Activated naive CD4-positive, alpha-beta T cell (primary cell): ENCODE results near the gene SND1.

Source experiments
- DNase-seq, 4 experiments: peaks; one replicate each; lab custom pipeline; 2025; lab: John Stamatoyannopoulos, UW

Gene SND1

GRCh38 chr7:127766831-127767459 lies 115.0 kb downstream of the SND1 start:
- DNase-seq, result no peak

DNA sequence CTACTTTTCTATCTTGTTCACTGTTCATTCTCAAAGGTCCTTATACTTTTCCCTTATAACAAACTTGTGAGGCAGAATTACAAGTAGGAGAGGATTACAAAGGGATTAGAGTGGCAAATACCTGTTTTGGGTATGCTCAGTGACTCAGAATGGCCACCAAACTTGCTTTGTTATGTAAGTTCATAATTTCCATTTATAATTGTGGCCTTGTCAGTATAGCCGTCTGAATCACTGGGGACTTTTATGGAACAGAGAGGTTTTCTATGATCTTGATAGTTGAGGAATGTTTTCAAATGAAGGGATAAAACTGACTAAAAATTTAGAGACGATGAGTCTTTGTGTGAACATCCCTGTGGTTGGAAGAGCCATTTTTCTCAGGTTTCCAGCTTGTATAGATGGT lies 116.2 kb downstream of the SND1 start:
- DNase-seq, result no peak

DNA sequence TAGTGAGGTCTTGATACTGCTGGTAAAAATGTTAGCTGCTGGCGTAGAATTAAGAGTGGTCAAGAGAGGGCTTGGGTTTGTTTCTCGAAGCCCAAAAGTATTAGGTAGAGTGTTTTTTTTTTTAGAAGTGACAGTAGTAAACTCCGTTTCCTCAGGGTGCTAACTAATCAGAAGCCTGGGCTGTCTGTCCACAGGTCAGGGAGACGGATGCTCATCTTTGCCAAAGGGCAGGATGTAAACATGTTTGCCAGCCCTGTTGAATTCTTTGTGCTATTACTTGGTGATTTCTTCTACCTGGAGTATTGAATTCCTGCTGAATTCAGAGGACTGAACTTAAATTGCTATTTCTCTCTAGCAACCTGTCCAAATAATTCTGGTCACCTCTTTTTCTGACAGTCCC lies 117.1 kb downstream of the SND1 start:
- no peak for DNase-seq

- DNase-seq, result no peak
These were observed 117.9 kb downstream of the SND1 start for GRCh38 chr7:127769696-127770400.

DNA sequence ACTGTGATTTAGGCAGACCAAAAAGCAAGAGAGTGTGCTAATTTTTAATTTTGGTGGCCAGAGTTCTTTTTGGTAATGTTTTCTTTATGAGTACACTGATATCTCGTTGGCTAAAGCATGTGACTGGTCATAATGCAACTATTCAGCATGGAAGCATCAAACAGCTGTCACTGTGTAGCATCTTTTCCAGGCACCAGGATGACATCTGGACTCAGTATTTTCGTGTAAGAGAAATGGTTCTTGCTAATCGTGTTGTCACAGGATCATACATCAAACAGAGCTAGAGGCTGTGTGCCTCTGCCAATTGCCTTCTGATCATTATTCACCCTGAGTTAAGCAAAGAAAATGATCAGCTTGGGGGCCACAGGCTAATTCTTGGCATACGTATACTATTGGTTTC lies 118.9 kb downstream of the SND1 start:
- no peak for DNase-seq

DNA sequence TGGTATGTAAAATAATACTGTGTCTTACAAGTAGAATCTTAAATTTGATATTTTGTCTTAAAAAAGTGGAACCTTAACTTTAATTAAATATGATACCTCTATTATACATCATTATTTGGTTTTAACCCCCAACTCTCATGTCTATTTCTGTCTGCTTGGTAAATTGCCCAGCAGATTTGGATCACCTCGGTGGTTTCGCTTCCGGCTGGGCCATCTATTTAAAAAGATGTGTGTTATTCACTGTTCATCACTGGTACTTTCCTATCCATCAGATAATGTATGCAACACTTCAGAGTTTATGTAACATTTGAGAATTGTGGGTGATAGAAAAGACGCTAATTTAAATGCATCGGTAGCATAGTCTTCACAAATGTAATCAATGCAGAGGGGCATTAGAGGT lies 119.7 kb downstream of the SND1 start:
- no peak for DNase-seq

DNA sequence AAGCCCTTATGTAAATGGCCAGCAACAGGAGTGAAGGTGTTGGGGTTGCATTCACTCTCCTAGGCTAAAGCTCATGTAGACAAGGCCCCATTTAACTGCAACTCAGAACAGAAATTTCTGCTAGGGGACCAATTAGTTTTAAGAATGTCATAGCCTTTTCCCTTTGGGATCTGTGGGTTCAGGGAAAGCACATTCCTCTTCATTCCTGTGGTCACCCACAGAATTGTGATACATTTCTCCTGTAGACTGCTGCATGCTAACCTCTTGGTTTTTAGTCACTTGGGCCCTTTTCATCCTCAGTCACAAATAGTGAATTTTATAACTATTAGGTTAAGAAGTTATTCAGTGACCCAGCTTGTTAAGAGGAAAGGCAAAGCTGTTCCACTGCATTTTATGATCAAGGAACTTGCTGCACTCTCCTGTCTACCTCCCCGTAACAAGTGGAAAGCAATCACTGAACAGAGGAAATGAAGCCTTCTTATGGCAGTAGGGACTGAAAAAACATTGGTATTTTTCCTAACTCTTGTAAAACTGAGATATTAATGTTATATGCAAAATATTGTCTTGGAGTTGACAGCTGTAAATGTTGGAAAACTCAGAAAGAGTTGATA lies 124.9 kb downstream of the SND1 start:
- no peak for DNase-seq

- DNase-seq, result no peak
These were observed 128.5 kb downstream of the SND1 start for GRCh38 chr7:127780489-127780888.

- DNase-seq, result no peak
These were observed 129.1 kb downstream of the SND1 start for GRCh38 chr7:127781081-127781480.

- DNase-seq, result no peak
These were observed 130.1 kb downstream of the SND1 start for GRCh38 chr7:127782075-127782474.

- DNase-seq, result no peak
These were observed 130.9 kb downstream of the SND1 start for GRCh38 chr7:127782654-127783559.

DNA sequence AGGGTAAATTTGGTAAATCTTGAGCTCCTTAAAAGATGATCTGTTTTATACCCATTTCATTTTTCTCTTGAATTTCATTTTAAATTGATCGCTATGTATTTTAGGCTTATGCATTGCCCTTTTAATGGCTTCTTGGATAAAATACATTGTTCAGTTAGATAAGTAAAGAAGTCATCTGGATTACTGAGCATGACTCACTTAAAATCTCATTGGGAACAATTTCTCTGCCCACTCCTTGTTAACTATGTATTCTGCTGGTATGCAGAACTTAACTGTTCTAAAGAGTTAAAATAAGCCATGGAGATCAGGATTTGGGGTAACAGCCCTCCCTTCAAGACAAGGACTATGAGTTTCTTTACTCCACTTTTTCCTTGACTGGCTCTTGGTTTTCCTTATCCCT lies 134.2 kb downstream of the SND1 start:
- DNase-seq, result no peak

GRCh38 chr7:127789031-127789430 lies 137.0 kb downstream of the SND1 start:
- DNase-seq, result no peak

GRCh38 chr7:127791446-127792189 lies 139.6 kb downstream of the SND1 start:
- no peak for DNase-seq

DNA sequence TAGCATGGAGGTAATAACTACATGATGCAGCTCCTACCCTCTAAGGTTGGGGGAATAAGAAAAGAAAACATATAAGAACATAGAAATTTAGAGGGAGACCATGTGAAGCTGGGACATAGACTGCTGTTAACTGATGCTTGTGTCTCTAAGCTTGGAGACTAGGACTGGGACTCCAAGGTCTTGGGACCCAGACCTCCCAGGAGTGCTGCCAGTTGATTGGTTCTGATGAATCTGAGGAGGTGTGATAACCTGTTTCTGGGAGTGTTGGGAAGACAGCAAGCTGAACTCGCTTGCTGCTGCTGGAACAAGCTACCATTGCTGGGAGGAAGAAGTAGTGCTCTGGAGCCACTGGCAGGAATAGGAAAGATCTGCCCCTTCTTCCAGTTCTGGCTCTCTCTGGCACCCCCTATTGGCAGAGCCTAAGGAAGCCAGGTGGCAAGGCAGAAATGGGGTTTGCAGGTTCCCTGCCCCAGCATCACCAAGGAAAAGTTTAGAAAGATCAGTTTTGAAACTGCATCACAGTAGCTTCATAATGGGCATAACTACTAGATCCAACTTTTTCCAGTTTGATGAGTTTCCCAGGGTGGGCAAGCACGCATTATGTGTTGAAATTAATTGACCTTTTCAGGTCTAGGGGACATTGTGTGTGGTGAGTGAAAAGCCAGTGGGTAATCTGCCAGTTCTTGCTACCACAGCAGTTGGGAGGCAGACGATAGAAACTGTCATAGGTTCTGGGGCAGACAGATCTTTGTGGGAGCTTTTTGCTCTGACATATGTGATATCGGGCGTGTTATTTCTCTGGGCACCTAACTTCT lies 140.7 kb downstream of the SND1 start:
- DNase-seq, result no peak

DNA sequence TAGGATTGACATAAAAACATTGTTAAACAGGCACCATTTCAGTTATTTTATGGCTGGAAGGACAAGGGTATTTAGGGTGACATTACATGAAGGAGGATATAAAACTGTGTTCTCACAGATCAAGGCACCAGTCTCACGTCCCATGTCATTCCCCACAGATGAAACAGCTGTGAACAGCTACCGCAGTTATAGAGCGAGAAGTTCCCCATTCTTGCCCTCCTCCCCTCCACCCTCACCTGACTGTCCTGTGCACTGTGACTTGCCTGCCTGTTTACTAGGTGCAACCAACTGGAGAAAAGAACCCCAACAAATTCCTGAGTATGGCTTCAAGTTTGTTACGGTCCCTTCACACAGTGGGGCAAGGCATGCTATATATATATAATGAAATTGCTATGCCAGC lies 141.6 kb downstream of the SND1 start:
- DNase-seq, result no peak

- DNase-seq, result no peak
These were observed 142.1 kb downstream of the SND1 start for GRCh38 chr7:127794136-127794535.

DNA sequence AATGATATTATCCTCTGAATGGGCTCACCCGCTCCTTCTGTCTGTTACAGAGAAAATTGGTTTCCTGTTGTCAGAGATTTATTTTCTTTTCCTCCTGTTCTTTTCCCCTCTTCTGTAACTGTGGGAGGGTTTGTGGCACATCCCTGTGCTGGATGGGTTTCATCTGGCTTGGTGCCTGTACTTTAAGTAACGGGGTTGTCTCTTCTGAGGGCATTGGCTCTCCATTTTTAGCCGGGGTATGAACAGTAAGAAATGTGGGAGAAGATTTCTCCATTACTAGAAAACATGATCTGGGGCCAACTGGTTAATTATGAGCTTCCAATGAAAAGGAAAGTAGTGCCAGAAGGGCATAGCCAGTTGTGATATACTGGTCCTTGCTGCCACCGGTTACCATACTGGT lies 142.6 kb downstream of the SND1 start:
- DNase-seq, result no peak

DNA sequence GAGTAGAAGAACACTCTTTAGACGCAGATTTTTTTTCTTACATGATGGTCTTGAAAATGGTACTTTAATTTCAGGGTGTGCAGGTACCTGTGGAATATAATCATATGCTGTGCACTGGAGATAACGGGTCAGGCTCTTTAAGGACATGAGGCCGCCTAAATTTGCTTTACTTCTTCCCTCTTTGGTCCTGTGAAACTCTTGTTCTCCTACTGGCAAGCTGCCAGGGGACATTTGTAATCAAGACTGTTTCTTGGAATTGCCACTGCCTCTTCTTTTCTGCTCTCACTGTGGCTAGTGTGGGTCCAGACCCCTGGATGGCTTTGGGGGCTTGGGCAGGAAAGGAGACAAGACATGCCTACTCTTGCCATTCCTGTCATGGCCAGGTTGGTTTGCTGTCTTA lies 146.0 kb downstream of the SND1 start:
- no peak for DNase-seq

DNA sequence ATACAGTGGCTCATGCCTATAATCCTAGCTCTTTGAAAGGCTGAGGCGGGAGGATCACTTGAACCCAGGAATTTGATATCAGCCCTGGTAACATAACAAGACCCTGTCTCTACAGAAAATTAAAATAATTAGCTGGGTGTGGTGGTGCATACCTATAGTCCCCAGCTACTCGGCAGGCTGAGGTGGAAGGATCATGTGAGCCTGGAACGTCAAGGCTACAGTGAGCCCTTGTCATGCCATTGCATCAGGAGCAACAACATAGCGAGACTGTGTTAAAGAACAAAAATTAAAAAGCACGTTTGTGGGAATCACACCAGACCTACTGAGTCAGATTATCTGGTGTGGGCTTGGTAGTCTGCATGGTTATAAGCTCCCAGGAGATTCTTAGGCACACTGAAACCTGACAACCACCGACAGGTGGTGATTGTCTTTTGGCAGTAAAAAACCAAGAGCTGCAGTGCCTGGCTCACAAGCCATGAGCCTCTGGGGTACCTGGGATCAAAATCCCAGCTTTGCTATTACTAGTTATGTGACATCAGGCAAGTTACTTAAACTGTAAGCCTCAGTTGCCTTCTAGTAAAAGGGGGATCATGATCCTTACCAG lies 146.9 kb downstream of the SND1 start:
- DNase-seq, result no peak
